ENCODE data around the gene CTSW.

The CTSW gene

DNA sequence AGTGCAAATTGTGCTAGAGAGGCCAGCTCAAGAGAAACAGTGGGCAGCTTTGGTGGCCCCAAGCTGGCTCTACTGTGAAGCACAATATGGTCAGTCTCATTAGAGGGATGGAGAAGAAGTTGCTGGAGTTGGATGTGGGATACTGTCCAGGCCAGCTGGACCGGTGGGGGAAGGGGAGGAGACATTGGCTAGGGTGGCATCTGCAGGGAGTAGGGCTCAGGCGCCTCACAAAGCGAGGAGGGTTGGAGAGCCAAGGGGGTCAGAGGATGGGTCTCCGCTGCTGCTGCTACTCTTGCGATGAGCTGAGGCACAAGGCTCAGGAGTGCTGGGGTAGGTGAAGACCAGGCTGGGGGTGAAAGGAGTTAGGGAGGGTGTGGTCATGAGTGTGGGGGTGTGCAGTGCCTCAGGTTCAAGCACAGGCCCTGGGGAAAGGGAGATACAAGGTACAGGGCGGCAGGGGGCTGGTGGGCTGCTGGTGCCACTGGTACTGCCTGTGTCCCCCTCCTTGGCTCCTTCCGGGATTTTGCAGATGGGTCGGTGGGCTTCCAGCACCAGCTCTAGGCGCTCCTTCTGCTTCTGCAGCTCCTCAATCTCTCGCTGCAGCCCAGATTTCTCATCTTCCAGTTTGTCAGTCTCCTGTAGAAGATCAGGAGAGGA, 13.2 kb downstream of the CTSW start:
- no peak for TF ChIP-seq ZNF565 (CRISPR knock-in tag; conservative IDR thresholded peaks at IDR 0.05; ENCODE audit: low read depth)
- TF ChIP-seq SNAI2 (CRISPR knock-in tag; IDR thresholded peaks at IDR 0.05), result no peak
- no peak for TF ChIP-seq PATZ1 (CRISPR knock-in tag; IDR thresholded peaks at IDR 0.05; ENCODE audit: borderline replicate concordance)
- ATAC-seq, result no peak

DNA sequence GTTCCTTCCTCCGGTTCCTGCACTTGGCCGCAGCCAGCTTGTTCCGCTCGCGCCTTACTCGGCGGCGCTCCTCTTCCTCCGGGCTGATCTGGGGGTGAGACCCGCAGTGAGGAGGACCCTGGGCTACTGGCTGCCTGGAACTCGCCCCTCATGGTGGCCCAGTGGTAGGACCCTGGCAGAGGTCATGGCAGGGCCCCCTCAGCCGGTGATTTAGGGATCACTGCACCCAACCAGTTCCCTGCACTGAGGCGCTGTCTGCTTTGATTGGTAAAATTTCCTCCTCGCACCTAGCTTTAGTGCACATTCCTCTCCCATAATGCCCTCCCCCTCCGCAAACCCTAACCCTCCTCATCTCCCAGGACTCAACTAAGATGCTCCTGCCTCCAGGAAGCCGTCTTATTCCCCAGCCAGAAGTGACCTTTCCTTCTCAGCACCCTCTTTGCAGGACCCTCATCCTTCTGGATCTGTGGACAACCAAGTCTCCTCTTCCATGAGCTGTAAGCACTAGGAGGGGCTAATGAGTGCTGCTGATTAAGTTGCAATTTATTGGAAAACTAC, 14.5 kb downstream of the CTSW start:
- no peak for ATAC-seq
- TF ChIP-seq PPARA (CRISPR knock-in tag; IDR thresholded peaks at IDR 0.05; ENCODE audit: borderline replicate concordance) (no peak), ESRRG (CRISPR knock-in tag; IDR thresholded peaks at IDR 0.05) (no peak), CSRNP3 (CRISPR knock-in tag; IDR thresholded peaks at IDR 0.05) (no peak), ZNF8 (CRISPR knock-in tag; IDR thresholded peaks at IDR 0.05) (no peak), ZFP30 (CRISPR knock-in tag; IDR thresholded peaks at IDR 0.05) (no peak), ZC3H10 (CRISPR knock-in tag; IDR thresholded peaks at IDR 0.05) (no peak)

DNA sequence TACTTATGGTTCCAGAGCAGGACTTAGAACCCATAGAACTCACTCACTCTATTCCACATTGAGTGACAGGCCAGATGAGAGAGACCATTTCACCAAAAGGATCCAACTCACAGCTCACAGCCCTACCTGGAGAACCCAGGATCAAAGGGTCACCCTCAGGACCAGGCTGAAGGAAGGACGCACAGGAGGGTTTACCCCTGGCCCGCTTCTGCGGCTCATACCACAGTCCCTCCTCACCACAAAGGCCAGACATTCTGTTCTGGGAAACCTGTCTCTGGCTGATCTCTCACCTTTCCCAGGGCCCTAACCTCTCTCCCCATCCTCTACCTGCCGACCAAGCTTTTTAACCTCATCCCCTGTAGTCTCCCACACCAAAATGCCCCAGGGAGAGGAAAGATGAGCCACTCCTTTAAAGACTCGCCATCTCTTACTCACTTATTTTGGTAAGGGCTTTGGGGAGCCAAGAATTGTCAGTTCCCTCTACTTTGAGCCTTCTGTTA, 15.9 kb downstream of the CTSW start:
- TF ChIP-seq, protein P1, sequence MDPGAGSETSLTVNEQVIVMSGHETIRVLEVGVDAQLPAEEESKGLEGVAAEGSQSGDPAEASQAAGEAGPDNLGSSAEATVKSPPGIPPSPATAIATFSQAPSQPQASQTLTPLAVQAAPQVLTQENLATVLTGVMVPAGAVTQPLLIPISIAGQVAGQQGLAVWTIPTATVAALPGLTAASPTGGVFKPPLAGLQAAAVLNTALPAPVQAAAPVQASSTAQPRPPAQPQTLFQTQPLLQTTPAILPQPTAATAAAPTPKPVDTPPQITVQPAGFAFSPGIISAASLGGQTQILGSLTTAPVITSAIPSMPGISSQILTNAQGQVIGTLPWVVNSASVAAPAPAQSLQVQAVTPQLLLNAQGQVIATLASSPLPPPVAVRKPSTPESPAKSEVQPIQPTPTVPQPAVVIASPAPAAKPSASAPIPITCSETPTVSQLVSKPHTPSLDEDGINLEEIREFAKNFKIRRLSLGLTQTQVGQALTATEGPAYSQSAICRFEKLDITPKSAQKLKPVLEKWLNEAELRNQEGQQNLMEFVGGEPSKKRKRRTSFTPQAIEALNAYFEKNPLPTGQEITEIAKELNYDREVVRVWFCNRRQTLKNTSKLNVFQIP (CRISPR knock-in tag; IDR thresholded peaks at IDR 0.05; ENCODE audit: borderline replicate concordance, low read depth), result no peak
- TF ChIP-seq ARNTL (CRISPR knock-in tag; IDR thresholded peaks at IDR 0.05; ENCODE audit: borderline replicate concordance, low read depth) (no peak), ZFP3 (CRISPR knock-in tag; IDR thresholded peaks at IDR 0.05) (no peak), OSR1 (CRISPR knock-in tag; IDR thresholded peaks at IDR 0.05) (no peak), TOX (CRISPR knock-in tag; IDR thresholded peaks at IDR 0.05; ENCODE audit: borderline replicate concordance) (no peak), ZC3H10 (CRISPR knock-in tag; IDR thresholded peaks at IDR 0.05) (no peak), CSRNP3 (CRISPR knock-in tag; IDR thresholded peaks at IDR 0.05) (no peak), GLIS3 (CRISPR knock-in tag; IDR thresholded peaks at IDR 0.05) (no peak), ESRRG (CRISPR knock-in tag; IDR thresholded peaks at IDR 0.05) (no peak), ZNF8 (CRISPR knock-in tag; IDR thresholded peaks at IDR 0.05) (no peak), CSDC2 (CRISPR knock-in tag; IDR thresholded peaks at IDR 0.05) (no peak)
- TF ChIP-seq, protein P2, sequence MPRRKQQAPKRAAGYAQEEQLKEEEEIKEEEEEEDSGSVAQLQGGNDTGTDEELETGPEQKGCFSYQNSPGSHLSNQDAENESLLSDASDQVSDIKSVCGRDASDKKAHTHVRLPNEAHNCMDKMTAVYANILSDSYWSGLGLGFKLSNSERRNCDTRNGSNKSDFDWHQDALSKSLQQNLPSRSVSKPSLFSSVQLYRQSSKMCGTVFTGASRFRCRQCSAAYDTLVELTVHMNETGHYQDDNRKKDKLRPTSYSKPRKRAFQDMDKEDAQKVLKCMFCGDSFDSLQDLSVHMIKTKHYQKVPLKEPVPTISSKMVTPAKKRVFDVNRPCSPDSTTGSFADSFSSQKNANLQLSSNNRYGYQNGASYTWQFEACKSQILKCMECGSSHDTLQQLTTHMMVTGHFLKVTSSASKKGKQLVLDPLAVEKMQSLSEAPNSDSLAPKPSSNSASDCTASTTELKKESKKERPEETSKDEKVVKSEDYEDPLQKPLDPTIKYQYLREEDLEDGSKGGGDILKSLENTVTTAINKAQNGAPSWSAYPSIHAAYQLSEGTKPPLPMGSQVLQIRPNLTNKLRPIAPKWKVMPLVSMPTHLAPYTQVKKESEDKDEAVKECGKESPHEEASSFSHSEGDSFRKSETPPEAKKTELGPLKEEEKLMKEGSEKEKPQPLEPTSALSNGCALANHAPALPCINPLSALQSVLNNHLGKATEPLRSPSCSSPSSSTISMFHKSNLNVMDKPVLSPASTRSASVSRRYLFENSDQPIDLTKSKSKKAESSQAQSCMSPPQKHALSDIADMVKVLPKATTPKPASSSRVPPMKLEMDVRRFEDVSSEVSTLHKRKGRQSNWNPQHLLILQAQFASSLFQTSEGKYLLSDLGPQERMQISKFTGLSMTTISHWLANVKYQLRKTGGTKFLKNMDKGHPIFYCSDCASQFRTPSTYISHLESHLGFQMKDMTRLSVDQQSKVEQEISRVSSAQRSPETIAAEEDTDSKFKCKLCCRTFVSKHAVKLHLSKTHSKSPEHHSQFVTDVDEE (CRISPR knock-in tag; IDR thresholded peaks at IDR 0.05), result no peak
- TF ChIP-seq, protein P3, sequence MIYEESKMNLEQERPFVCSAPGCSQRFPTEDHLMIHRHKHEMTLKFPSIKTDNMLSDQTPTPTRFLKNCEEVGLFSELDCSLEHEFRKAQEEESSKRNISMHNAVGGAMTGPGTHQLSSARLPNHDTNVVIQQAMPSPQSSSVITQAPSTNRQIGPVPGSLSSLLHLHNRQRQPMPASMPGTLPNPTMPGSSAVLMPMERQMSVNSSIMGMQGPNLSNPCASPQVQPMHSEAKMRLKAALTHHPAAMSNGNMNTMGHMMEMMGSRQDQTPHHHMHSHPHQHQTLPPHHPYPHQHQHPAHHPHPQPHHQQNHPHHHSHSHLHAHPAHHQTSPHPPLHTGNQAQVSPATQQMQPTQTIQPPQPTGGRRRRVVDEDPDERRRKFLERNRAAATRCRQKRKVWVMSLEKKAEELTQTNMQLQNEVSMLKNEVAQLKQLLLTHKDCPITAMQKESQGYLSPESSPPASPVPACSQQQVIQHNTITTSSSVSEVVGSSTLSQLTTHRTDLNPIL (CRISPR knock-in tag; IDR thresholded peaks at IDR 0.05; ENCODE audit: low read depth), result no peak
- ATAC-seq, result no peak

Measured in SK-N-SH treated with all-trans-retinoic acid at 6 μM for 48 hours (cell line).